Tibial nerve (tissue), 4 donors: Measurements from ENCODE around the gene SLC8A2. TPM values are rescaled to one million over a fixed set of nuclear protein-coding genes. Genes with fewer than 3 reads are reported as not detected.

Source experiments
- DNase-seq, 2 donors: peaks; one replicate each; pipeline ENCODE4 v3.0.0-alpha.2; 2019; ENCODE audit warnings: low spot score in 2 of 2
- H3K27ac ChIP-seq, 4 donors: fragments of 200-600 bp; sonication (generic) in 3 of 4; one replicate each; pipeline ENCODE4 v1.5.1; 2017 to 2019; ENCODE audit warnings: mild to moderate bottlenecking in 1 of 4
- H3K27me3 ChIP-seq, 2 donors: fragments of 200-600 bp; sonication (generic) in 1 of 2; one replicate each; pipeline versions ENCODE4 v1.5.1 to v1.6.0; 2017 to 2019
- H3K36me3 ChIP-seq, 3 donors: fragments of 200-600 bp; sonication (generic); one replicate each; pipeline ENCODE4 v1.5.1; 2018 to 2019
- H3K4me1 ChIP-seq, 4 donors: fragments of 200-600 bp; sonication (generic) in 3 of 4; one replicate each; pipeline ENCODE4 v1.5.1; 2017 to 2019
- H3K4me3 ChIP-seq, 4 donors: fragments of 200-600 bp; sonication (generic) in 3 of 4; one replicate each; pipeline ENCODE4 v1.5.1; 2017 to 2019; ENCODE audit warnings: mild to moderate bottlenecking in 1 of 4, moderate library complexity in 1 of 4
- H3K9me3 ChIP-seq, 4 donors: fragments of 200-600 bp; sonication (generic) in 3 of 4; one replicate each; pipeline ENCODE4 v1.5.1; 2017 to 2019
- EP300 ChIP-seq, 2 donors: sonication (generic); formaldehyde crosslinking; IDR thresholded peaks; one replicate each; pipeline ENCODE4 v1.6.1; 2017; ENCODE audit warnings: antibody characterized with exemption in 2 of 2, mild to moderate bottlenecking in 1 of 2
- POLR2A ChIP-seq, 2 donors: fragments of 450-650 bp; IDR thresholded peaks; one replicate each; pipeline ENCODE4 v1.6.1; 2017; ENCODE audit warnings: antibody characterized with exemption in 2 of 2, mild to moderate bottlenecking in 2 of 2, moderate library complexity in 2 of 2
- WGBS, 2 donors: methylation state at CpG; one replicate each; pipeline ENCODE4 v1.1.5; 2018; 5-methylcytosine and 5-hydroxymethylcytosine counted together
- total RNA-seq, 4 donors: library from RNA; depleted of rRNA; stranded (reverse); fragments of >200 nt; gene quantifications; one replicate each; pipeline ENCODE4 v1.1.0, GENCODE V29; 2016
- TF ChIP-seq, protein P1 (sequence below), 5 experiments: fragments of 200-600 bp in 3 of 5; fragments of 450-650 bp in 2 of 5; sonication (generic) in 3 of 5; IDR thresholded peaks; one replicate each; pipeline ENCODE4 v1.5.1; 2016 to 2019; ENCODE audit warnings: antibody characterized with exemption in 5 of 5, mild to moderate bottlenecking in 3 of 5, moderate library complexity in 2 of 5

The SLC8A2 gene
- total RNA-seq = not detected

DNA sequence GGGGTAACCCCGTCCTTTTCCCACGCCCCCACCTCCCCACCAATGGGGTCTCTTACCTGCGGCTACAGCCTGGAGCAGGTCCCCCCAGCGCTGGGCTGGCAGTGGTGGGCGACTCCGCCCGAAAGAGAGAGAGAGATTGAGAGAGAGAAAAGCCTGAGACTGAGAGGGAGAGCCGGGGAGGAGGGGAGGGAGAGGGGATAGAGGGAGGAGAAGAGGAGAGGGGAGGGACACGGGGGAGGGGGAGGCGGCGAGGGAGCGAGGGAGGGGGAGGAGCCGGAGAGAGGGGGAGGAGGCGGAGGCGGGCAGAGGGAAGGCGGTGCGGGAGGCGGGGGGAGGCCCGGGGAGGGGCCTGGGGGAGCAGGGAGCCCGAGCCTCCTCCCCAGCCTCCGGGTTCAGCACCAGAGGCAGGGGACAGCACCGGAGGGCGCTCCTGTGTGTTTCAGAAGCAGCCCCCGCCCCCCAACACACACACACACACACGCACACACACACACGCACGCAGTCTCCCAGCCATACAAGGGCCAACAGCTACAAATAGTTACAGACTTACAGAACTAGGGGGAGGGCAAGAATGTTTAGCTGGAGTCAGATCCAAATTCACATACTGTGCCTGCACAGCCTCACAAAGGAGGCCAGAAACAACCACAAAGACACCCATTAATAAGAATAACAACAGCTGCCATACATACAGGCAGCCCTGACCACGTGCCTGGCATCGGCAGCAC is at the start of gene SLC8A2:
SLC8A2 (minus strand) TSS at position 161 of the 725 bp plus-strand sequence. CDS start 5,490 bp downstream, outside the sequence.
- H3K36me3 ChIP-seq = peaks cover 0 to 19% (median 0%) of the 10 kb centered on the region in 3 donors
- TF ChIP-seq POLR2A (IDR thresholded peaks at IDR 0.05) = no peak
- TF ChIP-seq, protein P1, sequence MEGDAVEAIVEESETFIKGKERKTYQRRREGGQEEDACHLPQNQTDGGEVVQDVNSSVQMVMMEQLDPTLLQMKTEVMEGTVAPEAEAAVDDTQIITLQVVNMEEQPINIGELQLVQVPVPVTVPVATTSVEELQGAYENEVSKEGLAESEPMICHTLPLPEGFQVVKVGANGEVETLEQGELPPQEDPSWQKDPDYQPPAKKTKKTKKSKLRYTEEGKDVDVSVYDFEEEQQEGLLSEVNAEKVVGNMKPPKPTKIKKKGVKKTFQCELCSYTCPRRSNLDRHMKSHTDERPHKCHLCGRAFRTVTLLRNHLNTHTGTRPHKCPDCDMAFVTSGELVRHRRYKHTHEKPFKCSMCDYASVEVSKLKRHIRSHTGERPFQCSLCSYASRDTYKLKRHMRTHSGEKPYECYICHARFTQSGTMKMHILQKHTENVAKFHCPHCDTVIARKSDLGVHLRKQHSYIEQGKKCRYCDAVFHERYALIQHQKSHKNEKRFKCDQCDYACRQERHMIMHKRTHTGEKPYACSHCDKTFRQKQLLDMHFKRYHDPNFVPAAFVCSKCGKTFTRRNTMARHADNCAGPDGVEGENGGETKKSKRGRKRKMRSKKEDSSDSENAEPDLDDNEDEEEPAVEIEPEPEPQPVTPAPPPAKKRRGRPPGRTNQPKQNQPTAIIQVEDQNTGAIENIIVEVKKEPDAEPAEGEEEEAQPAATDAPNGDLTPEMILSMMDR (IDR thresholded peaks at IDR 0.05) = no peak
- no peak for TF ChIP-seq EP300 (IDR thresholded peaks at IDR 0.05)
- peaks cover 0 to 15% (median 4%) of the 10 kb centered on the region in 4 donors for H3K4me1 ChIP-seq
- H3K9me3 ChIP-seq = no peaks in the 10 kb centered on the region
- 1 to 2% methylated on average over 24 of the region's 29 CpGs for WGBS, 2 donors
- H3K27me3 ChIP-seq = peaks cover 0 to 75% of the 10 kb centered on the region in 2 donors
- no peak within 1 kb of the TSS for H3K27ac ChIP-seq
- DNase-seq = no peak
- H3K4me3 ChIP-seq = no peak within 1 kb of the TSS

- no peak overlapping the region for H3K4me3 ChIP-seq
- no peak for DNase-seq
- no peaks in the 10 kb centered on the region for H3K36me3 ChIP-seq
- TF ChIP-seq EP300 (IDR thresholded peaks at IDR 0.05) = no peak
- TF ChIP-seq POLR2A (IDR thresholded peaks at IDR 0.05) = no peak
- TF ChIP-seq, protein P1 (IDR thresholded peaks at IDR 0.05) = no peak
- no peaks in the 10 kb centered on the region for H3K9me3 ChIP-seq
- WGBS, 2 donors = 81 to 83% methylated on average over 6 of the region's 6 CpGs
- peaks cover 0 to 7% of the 10 kb centered on the region in 2 donors for H3K27me3 ChIP-seq
- peaks cover 0 to 12% (median 6%) of the 10 kb centered on the region in 4 donors for H3K4me1 ChIP-seq
- no peak overlapping the region for H3K27ac ChIP-seq
Measured at GRCh38 chr19:47520839-47521238, 49.1 kb upstream of the SLC8A2 start.

DNA sequence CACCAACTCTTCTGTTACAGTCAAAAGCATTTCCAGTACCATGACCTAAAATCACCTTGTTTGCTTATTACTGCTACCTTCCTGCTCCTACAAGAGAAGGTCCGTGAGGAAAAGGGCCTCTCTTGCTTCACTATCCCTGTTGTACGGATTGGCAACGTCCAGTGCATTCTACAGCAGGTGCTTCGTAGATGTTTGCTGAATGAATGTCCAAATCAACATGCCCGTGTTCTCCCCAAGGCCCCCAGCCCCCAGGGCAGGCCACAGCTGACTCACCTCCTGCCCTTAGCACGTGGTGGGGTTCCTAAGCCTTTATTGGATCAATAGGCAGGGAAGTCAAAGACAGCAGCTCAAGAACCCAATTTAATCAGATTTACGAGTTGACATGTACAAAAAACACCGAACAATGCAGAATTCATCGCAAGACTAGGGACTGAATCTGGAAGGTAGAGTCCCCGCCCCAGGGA is 48.7 kb upstream of the SLC8A2 start:
- Histone ChIP-seq H3K27me3 (peaks cover 0 to 7% of the 10 kb centered on the region in 2 donors), H3K9me3 (no peaks in the 10 kb centered on the region), H3K27ac (no peak overlapping the region), H3K4me1 (peaks cover 0 to 16% (median 7%) of the 10 kb centered on the region in 4 donors), H3K4me3 (no peak overlapping the region), H3K36me3 (no peaks in the 10 kb centered on the region)
- DNase-seq = no peak
- 67 to 70% methylated on average over 10 of the region's 10 CpGs for WGBS, 2 donors
- TF ChIP-seq POLR2A (IDR thresholded peaks at IDR 0.05) (no peak), EP300 (IDR thresholded peaks at IDR 0.05) (no peak)
- TF ChIP-seq, protein P1 (IDR thresholded peaks at IDR 0.05) = no peak

DNA sequence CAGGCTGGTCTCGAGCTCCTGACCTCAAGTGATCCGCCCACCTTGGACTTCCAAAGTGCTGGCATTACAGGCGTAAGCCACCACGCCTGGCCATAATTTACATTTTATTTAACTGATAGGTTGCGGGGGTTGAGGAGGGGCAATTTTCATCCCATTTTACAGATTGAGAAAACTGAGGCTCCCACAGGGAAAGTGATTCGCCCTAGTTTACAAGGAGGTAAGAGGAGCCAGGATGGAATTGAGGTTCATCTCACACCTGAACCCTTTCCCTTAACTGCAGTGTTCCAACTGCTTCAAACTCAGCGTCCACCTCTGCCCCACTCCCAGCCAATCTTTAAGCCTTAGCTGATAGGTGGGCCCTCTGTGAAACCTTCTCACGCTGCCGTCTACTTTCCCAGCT is 47.2 kb upstream of the SLC8A2 start:
- Histone ChIP-seq H3K4me1 (peaks cover 0 to 19% (median 7%) of the 10 kb centered on the region in 4 donors), H3K9me3 (no peaks in the 10 kb centered on the region), H3K4me3 (no peak overlapping the region), H3K27me3 (peaks cover 0 to 7% of the 10 kb centered on the region in 2 donors), H3K36me3 (no peaks in the 10 kb centered on the region), H3K27ac (no peak overlapping the region)
- no peak for DNase-seq
- 88 to 89% methylated on average over 9 of the region's 9 CpGs for WGBS, 2 donors
- TF ChIP-seq, protein P1 (IDR thresholded peaks at IDR 0.05) = no peak
- TF ChIP-seq EP300 (IDR thresholded peaks at IDR 0.05) (no peak), POLR2A (IDR thresholded peaks at IDR 0.05) (no peak)

GRCh38 chr19:47518139-47518538 is 46.4 kb upstream of the SLC8A2 start:
- WGBS, 2 donors = 62 to 78% methylated on average over 4 of the region's 4 CpGs
- Histone ChIP-seq H3K36me3 (no peaks in the 10 kb centered on the region), H3K4me1 (peaks cover 0 to 19% (median 11%) of the 10 kb centered on the region in 4 donors), H3K27ac (no peak overlapping the region), H3K4me3 (no peak overlapping the region), H3K9me3 (no peaks in the 10 kb centered on the region), H3K27me3 (peaks cover 0 to 7% of the 10 kb centered on the region in 2 donors)
- DNase-seq = no peak
- TF ChIP-seq EP300 (IDR thresholded peaks at IDR 0.05) (no peak), POLR2A (IDR thresholded peaks at IDR 0.05) (no peak)
- TF ChIP-seq, protein P1 (IDR thresholded peaks at IDR 0.05) = no peak
